ENCODE measurements around the gene HNF1B. TPM values are rescaled to one million over a fixed set of nuclear protein-coding genes. Genes with fewer than 3 reads are reported as not detected.
"Not testable (repeated sequence)": the region's sequence is repeated elsewhere in the genome, so short reads cannot be mapped to it uniquely, and the experiment has no call there.

HNF1B gene
- total RNA-seq, 1 donor from 2014 or later, result 0.70 TPM

DNA sequence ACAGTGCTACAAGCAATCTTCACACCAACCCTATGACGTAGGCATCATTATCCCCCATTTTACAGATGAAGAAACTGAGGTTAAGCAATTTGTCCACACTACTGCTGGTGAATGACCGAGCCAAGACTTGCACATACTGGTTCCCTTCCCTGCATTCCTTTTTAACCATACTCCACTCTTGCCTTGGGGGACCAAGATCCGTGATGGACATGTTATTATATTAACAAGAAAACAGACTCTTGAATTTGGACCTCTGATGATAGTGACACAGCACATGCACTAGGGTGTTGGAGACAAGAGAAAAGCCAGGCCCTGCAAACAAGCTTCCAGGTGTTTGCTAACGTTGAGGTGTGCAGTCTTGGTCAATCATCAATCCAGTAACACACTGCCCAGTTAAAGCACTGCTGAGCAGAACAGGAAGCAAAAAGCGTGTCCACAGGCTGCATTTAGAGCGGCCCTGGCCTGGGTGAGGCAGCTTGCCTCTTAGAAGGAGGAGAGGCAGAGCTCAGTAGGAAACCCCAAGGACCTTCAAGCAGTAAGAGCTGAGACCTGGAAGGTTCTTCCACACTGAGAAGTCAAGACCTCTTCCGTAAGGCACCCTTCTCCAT is 36.7 kb downstream of the HNF1B start:
- intact Hi-C loops (cut with micrococcal nuclease), result no loop called here

DNA sequence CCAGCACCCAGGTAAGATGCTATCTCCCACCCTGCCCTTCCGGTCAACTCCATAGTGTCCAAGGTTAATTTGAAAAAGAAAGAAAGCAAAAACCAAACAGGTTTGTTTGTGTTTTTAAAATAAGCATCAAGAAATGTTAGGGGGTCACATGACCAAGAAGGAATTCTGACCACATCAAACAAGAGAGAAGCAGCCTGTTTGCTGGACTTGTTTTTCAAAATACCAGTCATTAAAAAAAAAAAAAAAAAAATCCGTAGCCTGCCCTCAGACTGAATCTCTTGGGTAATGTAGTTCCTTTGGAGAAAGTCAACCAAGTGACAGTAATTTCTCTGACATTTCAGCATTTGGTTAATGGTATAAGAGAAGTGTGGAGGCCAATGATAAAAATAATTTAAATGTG is 38.4 kb downstream of the HNF1B start:
- intact Hi-C loops (cut with micrococcal nuclease), result no loop called here

DNA sequence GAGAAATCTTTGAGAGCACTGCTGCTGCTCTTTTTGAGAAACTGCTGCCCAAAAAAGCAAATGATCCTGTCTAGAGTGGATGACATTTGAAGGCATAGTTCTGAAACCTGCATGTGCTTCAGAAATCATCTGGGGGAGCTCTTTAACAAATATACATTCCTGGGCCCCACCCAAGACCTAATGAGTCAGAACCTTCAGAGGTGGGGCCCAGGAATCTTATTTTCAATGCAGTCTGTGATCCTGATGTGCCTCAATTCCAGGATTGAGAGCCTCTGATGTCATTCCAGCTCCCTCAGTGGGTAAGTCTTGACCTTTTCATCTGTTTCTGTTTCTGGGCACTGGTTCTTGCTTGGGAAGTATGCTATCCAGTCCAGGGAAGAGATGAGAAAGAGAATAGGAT is 42.3 kb downstream of the HNF1B start:
- intact Hi-C loops (cut with micrococcal nuclease), result loop anchor here (5.0 kb wide), 1 partner anchor 70 kb away; no protein-coding TSS in a partner anchor

DNA sequence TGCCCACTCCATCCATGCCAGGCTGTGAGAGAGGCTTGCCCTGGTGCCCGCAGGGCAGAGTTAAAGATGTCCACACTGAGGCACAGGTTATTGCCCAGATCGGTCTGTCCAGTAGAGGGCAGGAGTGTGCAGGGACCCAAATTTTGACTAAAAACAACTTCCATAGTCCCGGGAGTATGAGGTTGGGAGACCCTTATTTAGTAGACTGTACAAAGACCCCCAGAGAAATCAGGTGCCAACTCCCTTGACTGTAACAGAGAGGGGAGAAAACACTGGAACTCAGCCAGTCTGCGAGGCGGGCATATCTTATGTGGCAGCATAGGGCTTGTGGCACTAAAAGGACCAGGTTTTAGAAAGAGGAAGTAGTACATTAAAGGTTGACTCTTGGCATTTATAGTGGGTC is 43.4 kb downstream of the HNF1B start:
- intact Hi-C loops (cut with micrococcal nuclease), result loop anchor here (1.0 to 5.0 kb wide), 2 partner anchors 71 to 90 kb away; no protein-coding TSS in a partner anchor

DNA sequence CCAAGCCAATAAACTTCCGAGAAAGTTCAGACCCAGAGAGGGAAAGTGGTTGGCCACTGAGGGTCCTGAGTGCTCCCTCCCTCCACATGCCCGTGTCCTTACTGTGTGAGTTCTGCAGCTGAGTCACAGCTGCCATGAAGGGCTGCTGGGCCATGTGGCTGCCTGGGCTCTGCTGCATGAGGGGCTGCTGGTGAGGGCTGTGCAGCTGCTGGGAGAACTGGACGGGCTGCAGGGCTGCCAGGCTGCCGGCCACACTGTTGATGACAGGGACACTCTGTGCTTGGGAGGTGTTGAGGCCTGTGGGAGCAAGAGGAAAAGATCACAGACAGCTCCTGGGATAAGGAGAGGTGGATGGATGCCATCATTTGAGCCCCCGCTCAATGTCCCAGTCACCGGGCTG is 44.0 kb downstream of the HNF1B start:
- intact Hi-C loops (cut with micrococcal nuclease), result loop anchor here (1.0 to 5.0 kb wide), 2 partner anchors 71 to 90 kb away; no protein-coding TSS in a partner anchor

DNA sequence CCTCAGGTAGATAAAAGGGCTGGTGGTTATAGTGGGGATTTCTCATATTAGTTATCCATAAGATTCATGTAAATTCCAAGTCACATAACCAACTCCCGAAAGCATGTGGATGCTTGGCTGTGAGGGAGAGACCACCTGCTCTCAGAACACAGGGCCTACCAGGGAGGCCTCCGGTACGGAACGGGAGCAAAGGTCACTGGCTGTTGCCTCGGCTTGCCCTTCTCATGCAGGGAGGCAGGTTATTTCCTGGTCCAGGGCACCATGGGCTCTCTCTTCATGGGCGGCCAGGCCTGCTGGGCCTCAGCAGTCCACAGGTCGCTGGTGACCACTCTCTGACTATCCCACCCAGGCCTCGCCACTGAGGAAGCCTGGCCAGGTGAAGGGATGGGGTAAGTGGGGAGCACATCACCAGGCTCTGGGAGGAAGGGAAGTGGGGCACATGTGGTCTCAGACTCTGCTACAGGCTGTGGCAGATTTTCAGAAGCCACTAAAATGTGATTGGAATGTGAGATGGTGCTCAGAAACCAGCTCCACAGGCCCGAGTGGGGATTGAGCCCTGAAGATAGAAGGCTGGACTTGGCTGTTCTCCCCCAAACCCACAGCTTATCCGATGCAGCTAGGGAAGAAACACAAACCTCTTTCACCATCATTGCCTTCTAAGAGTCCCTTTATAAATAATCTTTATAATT is 45.4 kb downstream of the HNF1B start:
- intact Hi-C loops (cut with micrococcal nuclease), result no loop called here

DNA sequence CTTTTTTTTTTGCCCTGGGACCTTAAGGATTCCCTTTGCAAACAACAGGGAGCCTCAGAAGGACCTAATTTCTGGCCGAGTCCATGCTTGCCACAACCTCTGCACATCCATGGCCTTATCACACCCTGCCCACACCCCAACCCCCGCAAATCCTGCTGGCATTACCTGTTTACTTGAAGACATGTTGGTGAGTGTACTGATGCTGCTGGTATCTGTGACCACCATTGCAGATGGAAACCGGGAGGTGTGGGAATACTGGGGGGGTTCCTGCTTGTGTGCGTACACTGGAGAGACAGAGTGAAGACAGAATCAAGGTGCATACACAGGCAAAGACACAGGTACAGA is 46.0 kb downstream of the HNF1B start:
- intact Hi-C loops (cut with micrococcal nuclease), result no loop called here

DNA sequence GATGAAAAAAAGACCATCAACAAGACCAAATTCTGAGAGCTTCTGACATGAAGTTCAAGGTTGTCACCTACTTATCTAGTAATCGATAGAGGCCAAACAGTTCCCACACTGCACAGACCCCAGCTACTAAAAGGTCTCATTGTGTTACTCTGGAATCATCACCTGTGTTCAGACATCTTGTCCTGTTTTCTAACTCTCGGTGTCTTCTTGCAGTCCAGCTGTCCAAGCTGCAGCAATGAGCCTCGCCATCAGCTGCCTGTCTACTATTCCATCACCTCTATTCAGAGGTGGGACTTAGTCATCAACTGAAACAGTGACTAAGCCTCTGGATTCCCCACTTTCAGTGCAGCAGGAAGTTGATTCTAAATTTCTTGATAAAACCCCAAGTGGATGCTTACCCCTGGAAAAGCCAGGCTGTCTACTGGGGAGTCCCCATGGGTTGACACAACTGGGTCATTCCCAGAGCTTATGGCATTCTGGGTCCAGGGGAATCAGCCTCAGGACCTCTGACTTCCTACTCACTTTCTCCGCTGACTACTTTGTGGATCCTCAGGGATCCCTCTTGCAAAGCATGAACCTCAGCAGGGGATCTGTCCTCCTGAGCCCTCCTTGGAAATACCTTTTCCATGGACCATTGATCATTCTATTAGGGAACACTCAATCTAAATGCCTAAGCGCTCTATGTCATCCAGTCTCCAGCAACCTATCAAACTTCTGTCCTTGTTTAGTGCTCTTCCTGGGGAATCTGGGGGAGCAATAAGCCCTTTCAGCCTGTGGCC is 46.5 kb downstream of the HNF1B start:
- intact Hi-C loops (cut with micrococcal nuclease), result no loop called here

DNA sequence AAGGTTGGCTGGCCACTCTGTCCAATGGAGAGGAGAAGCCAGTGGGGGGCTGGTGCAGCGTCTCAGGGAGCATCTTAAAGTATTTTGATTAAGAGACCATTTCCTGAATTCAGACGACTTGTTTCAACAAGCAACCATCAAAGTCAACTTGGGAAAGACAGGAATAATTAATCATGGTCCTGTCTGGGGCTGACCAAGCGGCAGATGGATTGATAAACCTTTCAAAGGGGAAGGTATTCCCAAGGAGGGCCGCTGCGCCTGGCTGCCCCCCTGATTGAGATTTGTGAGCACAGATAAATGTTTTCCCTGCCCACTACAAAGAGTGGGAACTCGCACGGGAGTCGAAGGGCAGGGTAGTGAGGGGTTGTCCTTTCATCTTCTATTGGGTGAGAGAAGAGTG is 47.5 kb downstream of the HNF1B start:
- intact Hi-C loops (cut with micrococcal nuclease), result no loop called here

DNA sequence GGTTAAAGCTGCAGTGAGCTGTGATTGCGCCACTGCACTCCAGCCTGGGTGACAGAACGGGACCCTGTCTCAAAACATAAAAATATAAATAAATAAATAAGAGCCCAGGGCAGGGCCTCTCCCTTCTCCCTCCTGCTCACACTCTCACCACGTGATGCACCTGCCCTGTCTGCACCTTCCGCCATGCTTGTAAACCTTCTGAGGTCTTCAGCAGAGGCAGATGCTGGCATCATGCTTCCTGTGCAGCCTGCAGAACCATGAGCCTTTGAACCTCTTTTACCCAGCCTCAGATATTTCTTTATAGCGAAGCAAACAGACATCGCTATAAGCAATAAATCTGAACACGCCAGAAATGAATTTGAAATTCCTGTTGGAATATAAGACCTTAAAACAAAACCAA is 48.5 kb downstream of the HNF1B start:
- intact Hi-C loops (cut with micrococcal nuclease), result no loop called here

DNA sequence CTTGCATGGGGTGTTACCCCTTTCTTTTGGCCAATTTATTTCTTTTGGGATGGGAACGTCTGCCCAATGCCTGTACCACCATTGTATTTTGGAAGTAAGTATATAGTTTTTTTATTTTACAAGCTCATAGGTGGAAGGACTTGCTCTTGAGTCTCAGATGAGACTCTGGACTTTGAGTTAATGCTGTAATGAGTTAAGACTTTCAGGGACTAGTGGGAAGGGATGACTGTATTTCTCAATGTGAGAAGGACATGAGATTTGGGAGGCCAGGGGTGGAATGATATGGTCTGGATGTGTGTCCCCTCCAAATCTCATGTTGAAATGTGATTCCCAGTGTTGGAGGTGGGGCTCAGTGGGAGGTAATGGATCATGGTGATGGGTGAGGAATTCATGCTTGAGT is 49.1 kb downstream of the HNF1B start:
- intact Hi-C loops (cut with micrococcal nuclease), result no loop called here

DNA sequence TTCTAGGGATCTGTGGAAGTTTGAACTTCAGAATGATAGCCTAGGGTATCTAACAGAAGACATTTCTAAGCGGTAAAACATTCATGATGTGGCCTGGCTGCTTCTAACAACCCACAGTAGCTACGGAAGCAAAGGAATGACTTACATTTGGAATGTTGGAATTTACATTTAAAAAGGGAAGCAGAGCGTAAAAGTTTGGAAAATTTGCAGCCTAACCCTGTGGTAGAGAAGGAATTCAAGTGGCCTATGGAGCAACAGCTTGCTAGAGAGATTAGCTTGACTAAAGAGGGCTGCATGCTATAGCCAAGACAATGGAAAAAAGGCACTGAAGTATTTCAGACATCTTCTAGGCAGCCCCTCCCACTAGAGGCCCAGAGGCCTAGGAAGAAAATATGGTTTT is 50.1 kb downstream of the HNF1B start:
- intact Hi-C loops (cut with micrococcal nuclease), result no loop called here

DNA sequence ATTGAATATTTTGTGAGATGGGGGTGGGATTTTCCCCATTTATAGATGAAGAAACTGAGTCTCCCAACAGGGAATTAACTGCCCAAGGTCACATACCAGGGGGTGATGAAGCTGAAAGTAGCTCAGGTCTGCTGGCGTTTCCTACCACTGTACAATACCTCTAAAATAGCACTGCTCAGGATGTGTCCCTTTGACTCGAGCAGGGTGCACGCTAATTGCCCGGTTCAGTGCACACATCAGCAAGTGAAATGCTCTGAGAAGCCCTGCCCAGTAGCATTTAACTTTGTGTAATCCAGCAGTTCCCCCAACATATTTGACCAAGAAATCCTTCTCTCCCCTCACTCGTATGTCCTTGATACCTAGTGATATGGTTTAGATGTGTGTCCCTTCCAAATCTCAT is 51.5 kb downstream of the HNF1B start:
- intact Hi-C loops (cut with micrococcal nuclease), result no loop called here

DNA sequence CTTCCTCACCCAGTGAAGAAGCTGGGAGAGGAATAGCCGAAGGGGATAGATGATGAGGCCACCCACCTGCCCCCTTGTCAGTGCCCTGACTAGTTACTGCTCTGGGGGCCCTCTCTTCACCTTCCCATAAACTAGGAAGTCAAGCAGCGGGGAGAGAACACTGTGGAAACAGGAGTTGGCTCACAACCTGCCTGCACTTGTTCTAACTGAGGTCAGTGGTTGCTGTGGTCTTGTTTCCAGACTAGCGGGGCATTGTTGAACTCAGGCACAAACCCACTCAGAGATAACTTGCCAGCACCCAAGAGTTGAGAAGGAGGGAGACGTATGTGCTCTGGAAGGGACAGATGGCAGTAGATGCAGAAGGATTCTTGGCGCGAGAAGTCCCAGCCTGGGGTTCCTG is 53.1 kb downstream of the HNF1B start:
- intact Hi-C loops (cut with micrococcal nuclease), result no loop called here

DNA sequence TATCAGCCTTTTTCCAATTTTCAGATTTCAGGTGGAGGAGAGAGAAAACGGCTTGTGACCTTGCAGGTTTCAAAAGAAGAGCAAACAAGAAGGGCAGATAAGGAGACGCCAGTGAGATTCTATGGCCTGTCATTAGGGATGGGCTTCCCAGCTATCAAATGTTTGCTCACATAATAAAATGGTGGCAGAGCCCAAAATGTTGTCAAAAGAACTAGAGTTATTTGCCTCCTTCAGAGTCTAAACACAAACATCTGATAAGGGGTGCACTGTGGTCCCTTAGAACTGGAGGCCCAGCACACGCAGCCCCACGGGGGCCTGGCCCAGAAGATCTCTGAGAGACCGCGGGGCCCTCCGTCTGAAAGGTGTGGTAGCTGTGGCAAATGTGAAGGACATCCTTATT is 55.5 kb downstream of the HNF1B start:
- intact Hi-C loops (cut with micrococcal nuclease), result no loop called here

DNA sequence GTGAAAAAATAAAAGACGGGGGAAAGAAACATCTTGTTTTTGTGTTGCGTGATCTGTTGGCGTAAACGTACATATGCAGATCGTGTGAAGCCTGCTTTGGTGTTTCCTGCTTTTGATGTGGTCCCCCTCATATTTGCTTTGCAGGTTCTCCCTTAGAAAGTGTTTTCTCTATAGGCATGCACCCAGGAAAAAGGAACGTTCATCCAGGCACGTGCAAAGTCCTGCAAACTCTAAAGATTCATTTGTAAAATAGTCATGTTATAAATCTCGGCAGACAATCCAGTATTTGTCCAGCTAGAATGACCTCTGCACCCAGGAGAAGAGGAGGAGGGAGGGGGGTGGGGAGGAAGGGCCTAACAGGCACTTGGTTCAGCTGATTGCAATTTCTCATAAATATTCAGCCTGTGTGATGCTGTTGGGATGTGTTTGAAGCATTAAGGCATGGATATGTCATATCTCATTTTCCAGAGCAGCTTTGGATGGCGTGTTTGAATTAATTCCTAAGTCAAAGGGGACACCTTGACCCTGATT is 61.3 kb downstream of the HNF1B start:
- intact Hi-C loops (cut with micrococcal nuclease), result no loop called here

DNA sequence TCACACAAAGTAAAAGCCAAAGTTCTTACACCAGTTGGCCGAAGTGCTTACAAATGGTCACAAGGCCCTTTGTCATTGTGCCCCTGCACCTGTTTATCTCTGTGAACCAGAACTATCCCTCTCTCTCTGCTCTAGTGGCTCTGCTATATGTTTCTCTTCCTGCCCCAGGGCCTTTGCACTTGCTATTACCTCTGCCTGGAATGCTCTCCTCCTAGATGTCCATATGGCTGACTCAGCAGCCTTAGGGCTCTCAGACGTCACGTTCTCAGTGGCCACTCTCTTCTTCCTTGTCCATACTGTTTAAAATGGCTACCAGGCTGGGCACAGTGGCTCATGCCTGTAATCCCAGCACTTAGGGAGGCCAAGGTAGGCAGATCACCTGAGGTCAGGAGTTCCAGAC is 62.9 kb downstream of the HNF1B start:
- intact Hi-C loops (cut with micrococcal nuclease), result no loop called here

DNA sequence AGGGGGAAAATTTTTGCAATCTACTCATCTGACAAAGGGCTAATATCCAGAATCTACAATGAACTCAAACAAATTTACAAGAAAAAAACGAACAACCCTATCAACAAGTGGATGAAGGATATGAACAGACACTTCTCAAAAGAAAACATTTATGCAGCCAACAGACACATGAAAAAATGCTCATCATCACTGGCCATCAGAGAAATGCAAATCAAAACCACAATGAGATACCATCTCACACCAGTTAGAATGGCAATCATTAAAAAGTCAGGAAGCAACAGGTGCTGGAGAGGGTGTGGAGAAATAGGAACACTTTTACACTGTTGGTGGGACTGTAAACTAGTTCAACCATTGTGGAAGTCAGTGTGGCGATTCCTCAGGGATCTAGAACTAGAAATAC is 64.9 kb downstream of the HNF1B start:
- intact Hi-C loops (cut with micrococcal nuclease), result not testable (repeated sequence)

DNA sequence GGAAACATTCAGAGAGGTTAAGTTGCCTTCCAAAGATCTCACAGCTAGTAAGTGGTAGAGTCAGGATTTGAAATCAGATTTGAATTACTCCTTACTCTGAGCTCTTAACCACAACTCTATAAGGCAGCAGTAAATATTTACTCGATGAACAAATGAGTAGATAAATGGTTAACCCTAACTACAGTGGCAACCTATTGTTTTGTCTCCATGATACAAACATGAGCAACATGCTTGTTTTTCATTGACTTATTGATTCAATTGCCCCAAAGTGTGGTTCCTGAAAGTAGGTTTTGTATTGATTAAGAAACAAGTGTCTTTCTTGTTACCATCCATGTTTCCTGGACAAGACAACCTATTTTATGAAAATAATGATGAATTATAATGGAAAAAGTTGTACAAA is 66.8 kb downstream of the HNF1B start:
- intact Hi-C loops (cut with micrococcal nuclease), result no loop called here

DNA sequence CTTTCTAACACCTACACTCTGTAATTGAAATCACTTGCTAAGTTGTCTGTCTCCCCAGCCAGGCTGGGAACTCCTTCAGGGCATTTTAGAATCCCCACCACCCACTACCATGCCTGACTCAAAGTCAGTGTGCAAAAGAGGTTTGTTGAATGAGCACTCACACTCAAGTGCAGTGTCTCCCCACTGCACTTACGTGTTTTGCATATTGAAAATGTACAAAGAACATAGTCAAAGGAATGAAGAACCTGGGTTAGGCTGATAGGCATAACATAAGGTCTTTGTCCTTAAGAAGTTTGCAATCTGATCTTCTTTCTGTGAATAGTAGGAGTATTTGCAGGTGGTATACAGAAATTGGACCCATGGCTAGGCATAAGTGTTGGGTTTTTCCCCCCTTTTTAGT is 67.8 kb downstream of the HNF1B start:
- intact Hi-C loops (cut with micrococcal nuclease), result no loop called here

DNA sequence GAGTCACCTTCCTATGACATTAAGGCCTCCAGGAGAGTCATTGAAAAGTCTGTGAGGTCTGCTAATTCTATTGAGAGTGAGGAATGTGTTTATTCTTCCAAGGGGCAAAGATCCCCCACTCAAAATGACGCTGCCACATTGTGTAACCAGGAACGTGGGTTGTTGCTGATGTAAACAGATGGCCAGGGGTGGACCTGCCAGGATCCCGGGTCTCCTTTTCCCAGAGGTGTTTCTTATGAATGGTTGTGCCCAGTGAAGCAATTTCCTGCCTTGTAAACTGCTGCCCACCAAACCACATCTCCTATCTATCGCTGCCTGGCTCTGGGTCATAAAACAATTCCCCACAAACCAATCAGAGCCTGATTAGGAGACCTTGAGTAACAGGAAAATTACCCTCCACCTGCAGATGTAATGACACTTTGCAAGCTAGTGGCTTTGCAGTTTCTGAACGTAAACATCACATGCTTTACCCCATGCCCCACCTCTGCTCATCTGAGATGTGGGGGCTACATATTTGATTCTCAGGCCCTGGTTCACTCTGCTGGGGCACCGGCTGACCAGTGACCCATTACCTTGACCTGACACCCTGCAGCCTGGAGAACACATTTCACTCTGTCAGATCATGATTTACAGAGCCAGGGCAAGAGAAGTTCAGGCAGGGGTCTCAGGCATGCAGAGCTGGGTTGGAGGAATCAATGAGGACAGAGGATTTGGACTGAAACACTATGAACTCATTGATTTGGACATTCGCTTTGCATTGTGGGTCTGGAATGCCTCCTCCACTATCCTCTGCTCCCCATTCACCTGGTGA is 68.5 kb downstream of the HNF1B start:
- intact Hi-C loops (cut with micrococcal nuclease), result no loop called here

Measured in T-helper 2 cell treated with Interferon-gamma antibody and Interleukin-4, amounts not matched to agents 100 ng/mL and 5 ng/mL, for 36 hours (primary cell).